GM18867 (cell line): Measurements from ENCODE around the gene BUB3.

Experiments
- ATAC-seq: cut with Tn5 transposase; IDR thresholded peaks from one replicate; pipeline ENCODE4 v1.9.1; 2021; ENCODE audit warnings: mild to moderate bottlenecking, moderate library complexity; ENCODE audit not compliant: unreplicated experiment

BUB3 gene

GRCh38 chr10:123140983-123141390 lies 13.2 kb upstream of the BUB3 start:
- no peak for ATAC-seq

DNA sequence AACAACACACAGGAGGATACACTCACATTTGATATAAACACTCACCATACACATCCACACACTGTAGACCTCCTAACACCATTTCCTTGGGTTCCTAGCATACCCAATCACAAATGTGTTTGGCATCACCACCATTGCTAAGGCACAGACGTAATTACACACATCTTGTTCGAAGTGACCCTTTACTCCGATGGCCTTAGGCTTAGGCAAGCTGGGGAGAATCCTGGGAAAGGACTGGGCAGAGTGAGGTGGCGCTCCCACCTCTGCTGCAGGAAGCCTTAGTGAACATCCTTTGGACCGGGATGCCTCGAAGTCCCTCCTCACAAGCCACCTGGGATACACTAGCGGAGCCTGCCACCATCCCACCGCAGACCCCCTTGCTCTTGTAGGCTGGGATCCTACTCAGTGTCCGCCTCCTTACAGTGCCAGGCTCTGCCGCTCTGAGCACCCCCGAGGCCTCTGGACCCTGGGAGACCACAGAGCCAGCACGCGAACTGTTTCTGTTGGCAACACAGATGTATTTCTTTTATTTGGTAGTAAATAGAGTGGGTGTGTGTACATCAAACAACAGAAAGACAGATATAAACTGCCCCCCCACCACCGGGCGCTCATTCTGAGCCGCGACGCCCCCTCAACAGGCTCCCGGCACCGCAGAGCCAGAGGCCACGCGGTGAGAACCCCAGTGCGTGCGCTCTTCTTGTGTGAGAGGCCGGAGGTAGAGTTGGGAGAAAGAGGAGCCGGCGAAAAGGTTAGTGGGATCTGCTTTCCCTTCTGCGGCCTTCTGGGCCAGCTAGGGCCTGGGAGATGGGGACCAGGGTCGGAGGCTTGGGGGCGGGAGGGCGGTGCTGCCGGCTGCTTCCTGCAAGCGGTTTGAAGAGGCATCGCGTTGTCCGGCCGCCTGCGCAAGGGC lies 12.2 kb upstream of the BUB3 start:
- ATAC-seq, result no peak

DNA sequence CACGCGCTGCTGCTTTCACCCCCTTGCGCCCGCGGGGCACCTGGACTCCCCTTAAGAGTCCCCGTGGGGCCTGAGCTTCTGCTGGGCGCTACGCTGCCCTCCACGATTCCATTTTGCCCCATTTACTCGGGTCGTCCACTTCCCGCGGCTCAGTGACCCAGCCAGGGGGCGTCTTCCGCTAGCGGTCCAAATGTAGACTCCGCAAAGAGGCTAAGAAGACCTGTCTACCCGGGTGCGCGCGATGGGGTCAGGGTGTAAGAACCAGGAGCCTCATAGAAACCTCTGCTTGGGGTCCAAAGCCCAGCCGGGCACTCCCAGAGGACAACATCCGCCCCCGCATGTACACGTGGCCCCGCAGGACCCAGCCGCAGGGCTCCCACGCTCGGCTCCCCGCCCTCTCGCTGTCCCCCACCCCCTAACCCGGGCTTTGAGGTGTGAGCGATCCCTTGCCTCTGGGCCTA lies 11.5 kb upstream of the BUB3 start:
- no peak for ATAC-seq

DNA sequence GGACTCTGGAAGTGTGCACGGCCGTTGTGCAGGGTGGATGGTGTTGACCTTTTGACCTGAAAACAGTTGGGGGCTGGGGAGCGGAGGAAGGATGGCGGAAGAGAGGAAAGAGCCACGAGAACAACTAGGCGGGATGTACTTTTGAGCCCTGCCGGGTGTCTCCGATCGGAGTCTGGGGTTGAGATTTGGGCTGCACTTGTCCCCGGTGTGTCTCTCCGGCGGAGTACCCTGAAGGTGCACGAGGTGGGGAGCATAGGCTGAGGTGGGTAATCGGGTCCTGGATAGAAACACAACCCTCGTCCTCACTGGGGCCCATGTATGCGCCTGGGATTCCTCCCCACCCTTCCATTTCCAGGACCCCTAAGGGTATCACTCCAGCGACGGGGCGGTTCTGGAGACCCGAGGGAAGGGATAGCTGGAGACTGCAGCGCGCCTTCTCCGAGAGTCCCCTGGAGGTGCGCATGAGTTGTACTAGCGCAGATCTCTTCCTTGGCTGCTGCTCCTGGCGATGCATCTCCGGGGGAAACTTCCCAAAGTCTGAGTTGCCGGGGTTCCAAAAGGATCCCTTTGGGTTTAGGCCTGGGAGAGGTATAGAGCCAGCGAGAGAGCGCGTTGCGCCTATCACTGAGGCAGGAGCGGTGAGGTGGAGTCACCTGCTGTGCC lies 10.9 kb upstream of the BUB3 start:
- no peak for ATAC-seq

- no peak for ATAC-seq
Measured at GRCh38 chr10:123143825-123144168, 10.4 kb upstream of the BUB3 start.

GRCh38 chr10:123144697-123145541 lies 9.3 kb upstream of the BUB3 start:
- ATAC-seq, result no peak

DNA sequence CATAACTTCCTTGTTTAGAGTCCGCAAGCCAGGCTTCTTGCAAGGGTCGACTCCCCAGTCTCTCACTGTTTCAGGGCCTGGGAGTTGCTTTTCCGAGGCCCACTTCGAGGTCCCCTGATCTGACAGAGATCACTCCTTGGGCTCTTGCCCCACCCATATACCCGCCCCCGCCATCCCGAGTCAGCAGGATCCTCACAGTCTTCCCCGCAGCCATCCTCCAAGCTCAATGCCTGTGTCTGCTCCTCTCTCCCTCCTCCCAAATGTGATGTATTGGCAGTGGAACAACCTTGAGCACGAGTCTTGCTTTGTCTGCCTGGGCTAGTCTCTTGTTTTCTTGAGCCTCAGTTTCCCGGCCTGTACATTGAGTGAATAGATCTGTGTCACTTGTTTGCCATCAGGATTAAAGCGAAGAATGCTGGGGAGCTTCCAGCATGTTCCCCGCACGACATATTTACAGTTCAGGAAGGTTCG lies 8.6 kb upstream of the BUB3 start:
- ATAC-seq, result no peak

DNA sequence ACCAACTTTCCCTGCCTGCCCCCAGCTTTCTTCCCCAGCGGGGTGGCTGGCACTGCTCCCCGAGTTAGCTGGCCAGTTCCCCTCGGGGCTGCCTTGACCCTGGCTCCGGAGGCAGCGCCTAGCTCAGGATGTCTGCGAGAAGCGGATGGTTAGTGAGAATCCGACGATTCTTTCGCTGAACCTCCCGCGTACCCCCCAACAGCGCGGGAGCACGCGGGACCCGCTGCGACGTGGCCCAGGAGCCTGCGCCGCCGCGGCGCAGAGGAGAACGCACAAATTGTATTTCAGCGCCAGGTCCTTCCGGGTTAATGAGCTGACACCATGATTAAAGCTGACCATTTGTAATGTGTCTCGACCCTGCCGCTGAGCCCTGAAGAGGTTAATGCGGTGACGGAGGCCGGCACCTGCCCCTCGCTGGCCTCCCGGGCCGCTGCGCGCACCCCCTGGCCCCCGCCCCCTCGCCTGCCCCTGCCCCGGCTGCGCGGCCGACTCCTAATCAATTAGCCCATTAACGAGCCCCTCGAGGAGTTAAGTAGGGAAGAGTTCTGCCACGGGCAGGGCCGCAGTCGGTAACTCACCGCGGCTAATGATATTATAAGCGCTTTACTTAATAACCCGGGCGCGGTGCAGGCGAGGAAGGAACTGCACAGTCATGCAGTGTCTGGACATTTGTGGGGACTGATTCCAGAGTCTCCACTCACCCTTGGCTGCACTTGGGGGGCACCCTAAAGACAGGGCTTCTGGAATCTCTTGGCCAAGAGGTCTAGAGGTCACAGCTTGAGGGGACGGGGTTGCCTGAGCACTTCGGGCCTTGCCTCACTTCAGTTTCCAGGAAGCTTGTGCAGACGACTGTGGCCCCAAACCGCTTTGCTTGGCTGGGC lies 7.9 kb upstream of the BUB3 start:
- no peak for ATAC-seq

GRCh38 chr10:123146894-123147634 lies 7.1 kb upstream of the BUB3 start:
- ATAC-seq, result no peak

GRCh38 chr10:123147635-123148413 lies 6.4 kb upstream of the BUB3 start, which contains the start of gene HMX2:
Gene HMX2, plus strand, starts transcription at chr10:123148136. Its CDS starts 243 bp downstream, at chr10:123148379.
- no peak for ATAC-seq

DNA sequence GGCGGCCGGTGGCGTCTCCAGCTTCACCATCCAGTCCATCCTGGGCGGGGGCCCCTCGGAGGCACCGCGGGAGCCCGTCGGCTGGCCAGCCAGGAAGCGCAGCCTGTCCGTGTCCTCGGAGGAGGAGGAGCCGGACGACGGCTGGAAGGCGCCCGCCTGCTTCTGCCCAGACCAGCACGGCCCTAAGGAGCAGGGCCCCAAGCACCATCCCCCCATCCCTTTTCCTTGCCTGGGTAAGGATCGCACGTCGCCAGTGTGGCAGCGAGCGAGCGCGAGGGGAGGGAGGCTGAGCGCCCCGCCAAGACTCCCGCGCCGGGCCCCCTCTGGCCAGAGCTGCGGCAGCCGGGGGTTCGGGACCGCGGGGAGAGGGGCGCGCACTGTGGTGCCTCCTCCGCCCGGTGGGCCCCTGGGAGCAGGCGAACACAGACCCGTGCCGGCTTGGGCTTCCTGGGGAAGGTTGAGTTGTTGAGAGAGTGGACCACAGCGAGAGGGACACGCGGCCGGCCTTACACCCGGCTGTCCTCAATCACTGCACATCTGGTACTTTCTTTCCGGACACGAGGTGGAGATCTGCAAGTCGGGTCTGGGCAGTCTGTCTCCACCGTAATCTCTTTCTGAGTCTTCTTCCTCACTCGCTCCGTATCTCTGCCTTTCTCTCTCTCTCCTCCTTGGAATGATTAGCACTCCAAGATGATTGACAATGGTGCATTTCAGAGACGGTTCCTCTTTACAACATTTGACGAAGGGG lies 5.6 kb upstream of the BUB3 start:
- ATAC-seq, result no peak

GRCh38 chr10:123149162-123149567 lies 5.0 kb upstream of the BUB3 start:
- ATAC-seq, result no peak

DNA sequence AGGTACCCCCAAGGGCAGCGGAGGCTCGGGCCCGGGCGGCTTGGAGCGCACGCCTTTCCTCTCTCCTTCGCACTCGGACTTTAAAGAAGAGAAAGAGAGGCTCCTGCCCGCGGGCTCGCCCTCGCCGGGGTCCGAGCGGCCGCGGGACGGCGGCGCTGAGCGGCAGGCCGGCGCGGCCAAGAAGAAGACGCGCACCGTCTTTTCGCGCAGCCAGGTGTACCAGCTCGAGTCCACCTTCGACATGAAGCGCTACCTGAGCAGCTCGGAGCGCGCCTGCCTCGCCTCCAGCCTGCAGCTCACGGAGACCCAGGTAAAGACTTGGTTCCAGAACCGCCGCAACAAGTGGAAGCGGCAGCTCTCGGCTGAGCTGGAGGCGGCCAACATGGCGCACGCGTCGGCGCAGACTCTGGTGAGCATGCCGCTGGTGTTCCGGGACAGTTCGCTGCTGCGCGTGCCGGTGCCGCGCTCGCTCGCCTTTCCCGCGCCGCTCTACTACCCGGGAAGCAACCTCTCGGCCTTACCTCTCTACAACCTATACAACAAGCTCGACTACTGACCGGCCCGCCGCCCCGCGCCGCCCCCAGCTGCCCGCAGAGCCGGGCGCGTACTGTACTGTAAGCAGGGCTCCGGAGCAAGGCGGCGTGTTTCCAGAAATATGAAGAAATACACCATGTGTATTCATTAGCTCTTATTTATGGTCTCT lies 4.5 kb upstream of the BUB3 start:
- no peak for ATAC-seq

DNA sequence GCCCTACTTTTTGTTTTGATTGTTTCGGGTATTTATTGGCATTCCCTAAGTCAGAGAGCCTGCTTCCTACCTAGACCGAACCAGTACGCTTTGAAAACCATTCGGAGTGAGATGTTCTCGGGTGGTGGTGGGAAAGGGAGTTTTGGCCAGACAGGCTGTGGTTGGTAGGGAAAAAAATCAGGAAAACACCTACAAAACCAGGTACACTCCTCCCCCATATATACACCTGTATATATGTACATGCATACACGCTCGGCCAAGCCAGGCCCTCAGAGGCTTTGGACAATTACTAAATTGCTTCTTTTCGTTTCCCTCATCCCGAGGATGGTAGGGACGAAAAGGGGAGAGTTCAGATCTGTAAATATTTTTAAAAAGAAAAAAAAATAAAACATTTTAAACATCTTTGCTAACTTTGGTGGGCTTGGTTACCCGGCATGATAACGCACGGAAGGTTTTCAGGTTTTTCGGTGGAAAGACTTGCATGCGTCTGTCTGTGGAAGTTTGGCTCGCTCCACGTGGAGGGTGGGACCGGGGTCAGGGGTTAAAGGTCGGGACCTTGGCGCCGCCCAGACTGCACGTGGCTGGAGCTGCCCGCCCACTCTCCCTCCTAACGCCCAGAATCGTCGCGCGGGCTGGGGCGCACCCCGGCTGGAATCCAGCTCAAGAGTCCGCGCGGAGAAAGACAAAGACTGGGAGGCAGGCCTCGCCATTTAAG lies 3.8 kb upstream of the BUB3 start:
- no peak for ATAC-seq

- no peak for ATAC-seq
Measured at GRCh38 chr10:123150986-123151736, 3.0 kb upstream of the BUB3 start.

- no peak for ATAC-seq
Measured at GRCh38 chr10:123151737-123152135, 2.5 kb upstream of the BUB3 start.
